K562 (cell line): ENCODE measurements around the gene SOCS3. TPM values are rescaled to one million over a fixed set of nuclear protein-coding genes. Genes with fewer than 3 reads are reported as not detected.

Experiments used
- ATAC-seq: fragments of 200-7000 bp; cut with Tn5 transposase; 3 replicates; pipeline ENCODE4 v1.9.1; 2020; ENCODE audit warnings: moderate library complexity
- BruUV-seq: library from RNA; stranded (reverse); fragments of 400-500 nt; replicated peaks from 2 replicates; lab custom pipeline; 2021; lab: Mats Ljungman, UMichigan
- CTCF ChIA-PET: fragments of 300-600 bp; formaldehyde crosslinking; extraction: SDS; loops from one replicate; lab custom pipeline; 2021; ENCODE audit warnings: low intra/inter-chr PET ratio; lab: Yijun Ruan, JAX
- POLR2A ChIA-PET: fragments of 300-600, 350-650 bp; sonication (Branson Sonifier 250); formaldehyde crosslinking; extraction: SDS; loops from one replicate; lab custom pipeline; 2021; ENCODE audit warnings: antibody characterized with exemption, inconsistent platforms; lab: Yijun Ruan, JAX
- DNase-seq, 4 experiments: peaks; one replicate each; pipeline versions ENCODE4 v3.0.0 to v3.0.0-alpha.2; 2011 to 2018; ENCODE audit warnings: low spot score in 3 of 4, mixed read lengths in 3 of 4; ENCODE audit errors: extremely low read depth in 1 of 4
- FAIRE-seq: peaks from 2 replicates; lab custom pipeline; 2011; peaks lifted over from hg19 to GRCh38; lab: Jason Lieb, UNC
- H2AFZ ChIP-seq: 2 replicates; pipeline ENCODE4 v1.6.0; 2011; ENCODE audit warnings: low read depth, low read length, control low read depth, inconsistent platforms
- H3K27ac ChIP-seq: fragments of 200-600 bp; 3 replicates; pipeline ENCODE4 v1.8.0; 2011; ENCODE audit warnings: low read depth, mild to moderate bottlenecking, control low read depth, inconsistent platforms, low read length, moderate library complexity, mixed read lengths; ENCODE audit errors: extremely low read depth
- H3K27me3 ChIP-seq, 2 experiments: fragments of 300-600 bp in 1 of 2; 2 replicates in 1 of 2; 3 replicates in 1 of 2; pipeline versions ENCODE4 v1.6.0 to v1.8.0; 2011; ENCODE audit warnings: inconsistent platforms in 2 of 2, low read length in 2 of 2, mild to moderate bottlenecking in 1 of 2, mixed read lengths in 1 of 2, moderate library complexity in 1 of 2; ENCODE audit not compliant: control insufficient read depth in 2 of 2, insufficient read depth in 2 of 2
- H3K36me3 ChIP-seq: fragments of 300-600 bp; 3 replicates; pipeline ENCODE4 v1.8.0; 2011; ENCODE audit warnings: mild to moderate bottlenecking, low read length, inconsistent platforms; ENCODE audit not compliant: control insufficient read depth, insufficient read depth
- H3K4me1 ChIP-seq, 2 experiments: fragments of 200-600 bp in 1 of 2; replicated peaks in 1 of 2; 2 replicates in 1 of 2; 3 replicates in 1 of 2; pipeline versions ENCODE4 v1.5.1 to v1.8.0; 2011; ENCODE audit warnings: inconsistent platforms in 2 of 2, low read length in 2 of 2, mild to moderate bottlenecking in 1 of 2, mixed read lengths in 1 of 2, moderate library complexity in 1 of 2; ENCODE audit not compliant: control insufficient read depth in 2 of 2, insufficient read depth in 2 of 2
- H3K4me2 ChIP-seq: 2 replicates; pipeline ENCODE4 v1.6.1; 2011; ENCODE audit warnings: low read length, control low read depth, inconsistent platforms, mixed read lengths; ENCODE audit not compliant: insufficient read depth
- H3K4me3 ChIP-seq: fragments of 200-600 bp; sonication (generic), shearing (Covaris generic); 2 replicates; pipeline ENCODE4 v1.5.1; 2016; ENCODE audit warnings: control low read depth, inconsistent platforms
- H3K79me2 ChIP-seq: fragments of 200-600 bp; 3 replicates; pipeline ENCODE4 v1.8.0; 2011; ENCODE audit warnings: low read length, inconsistent platforms; ENCODE audit not compliant: control insufficient read depth, insufficient read depth
- H3K9ac ChIP-seq, 2 experiments: 2 replicates each; pipeline versions ENCODE4 v1.6.0 to v1.6.1; 2011; ENCODE audit warnings: low read depth in 2 of 2, low read length in 2 of 2, control low read depth in 1 of 2, inconsistent platforms in 1 of 2, mild to moderate bottlenecking in 1 of 2, mixed read lengths in 1 of 2; ENCODE audit not compliant: insufficient read depth in 1 of 2
- H3K9me1 ChIP-seq: one replicate; pipeline ENCODE4 v1.6.0; 2011; ENCODE audit warnings: inconsistent platforms, mild to moderate bottlenecking, low read length, moderate library complexity; ENCODE audit not compliant: control insufficient read depth, insufficient read depth
- H3K9me3 ChIP-seq: replicated peaks from 2 replicates; pipeline ENCODE4 v1.5.1; 2011; ENCODE audit warnings: low read depth, low read length, inconsistent platforms; ENCODE audit not compliant: control insufficient read depth, insufficient read depth
- H4K20me1 ChIP-seq: replicated peaks from 2 replicates; pipeline ENCODE4 v1.6.1; 2011; ENCODE audit warnings: low read length, inconsistent platforms, mixed read lengths; ENCODE audit not compliant: control insufficient read depth, insufficient read depth
- HDAC3 ChIP-seq: fragments of 450-650 bp; IDR thresholded peaks from 2 replicates; pipeline ENCODE4 v1.6.1; 2018; ENCODE audit warnings: borderline replicate concordance, mild to moderate bottlenecking, moderate library complexity; ENCODE audit not compliant: partially characterized antibody
- NR0B1 ChIP-seq: fragments of 450-650 bp; IDR thresholded peaks from one replicate; pipeline ENCODE4 v1.6.1; 2018; ENCODE audit warnings: mild to moderate bottlenecking, moderate library complexity; ENCODE audit not compliant: partially characterized antibody
- NR2C2 ChIP-seq, 2 experiments: fragments of 200-800 bp in 1 of 2; sonication (Bioruptor generic) in 1 of 2; sonication (generic) in 1 of 2; formaldehyde crosslinking in 1 of 2; IDR thresholded peaks; 2 replicates each; pipeline versions ENCODE4 v1.6.1 to v1.8.0; 2016 to 2022; ENCODE audit warnings: mild to moderate bottlenecking in 1 of 2, missing compliant biosample characterization in 1 of 2, missing genetic modification characterization in 1 of 2, missing genetic modification reagents in 1 of 2
- RUNX1 ChIP-seq: sonication (generic); IDR thresholded peaks from 2 replicates; pipeline ENCODE4 v1.6.1; 2016; ENCODE audit warnings: antibody characterized with exemption, low read depth
- SREBF1 ChIP-seq: fragments of 150-350 bp; IDR thresholded peaks from 2 replicates; pipeline ENCODE4 v1.6.1; 2014; ENCODE audit warnings: antibody characterized with exemption, low read depth, low read length, borderline replicate concordance
- TRIM25 ChIP-seq: fragments of 450-650 bp; IDR thresholded peaks from 2 replicates; pipeline ENCODE4 v1.7.0; 2016; ENCODE audit warnings: borderline replicate concordance
- ZBTB43 ChIP-seq: sonication (generic); formaldehyde crosslinking; IDR thresholded peaks from 2 replicates; pipeline ENCODE4 v1.8.0; 2023; ENCODE audit warnings: mild to moderate bottlenecking, missing genetic modification reagents
- ZNF318 ChIP-seq, 2 experiments: fragments of 450-650 bp; IDR thresholded peaks; 2 replicates each; pipeline ENCODE4 v1.6.1; 2016; ENCODE audit warnings: mild to moderate bottlenecking in 2 of 2, borderline replicate concordance in 1 of 2, low read depth in 1 of 2, moderate library complexity in 1 of 2
- WGBS: fragments of 100-300 bp; shearing (Covaris generic); methylation state at CpG from one replicate; pipeline ENCODE4 v1.1.6; 2016; ENCODE audit warnings: low coverage, mixed read lengths; ENCODE audit not compliant: insufficient coverage; ENCODE audit errors: missing lambda C conversion rate; 5-methylcytosine and 5-hydroxymethylcytosine counted together
- in situ Hi-C: fragments of 300-500 bp; cut with MboI; formaldehyde crosslinking; loops from 4 replicates; pipeline ENCODE4 v1.15.0; 2018; ENCODE audit warnings: inconsistent platforms, mixed read lengths
- intact Hi-C: fragments of 100-400 bp; cut with micrococcal nuclease; formaldehyde crosslinking; loops from 2 replicates; pipeline ENCODE4 v1.14.2; 2022
- polyA plus RNA-seq, 8 experiments: library from polyadenylated mRNA; depleted of rRNA in 4 of 8; stranded (reverse) in 5 of 8; unstranded in 3 of 8; fragments of >200 nt; fragmentation: Nextera tagmentation in 2 of 8; fragmentation: Illumina TruSeq in 1 of 8; extraction: Ambion mirVana in 2 of 8; extraction: Trizol in 1 of 8; gene quantifications; 2 replicates each; pipeline versions ENCODE4 v1.2.1 to v1.2.3, GENCODE V29; 2011 to 2014; ENCODE audit warnings: inconsistent platforms in 1 of 8, missing spikeins in 1 of 8
- total RNA-seq, 7 experiments: library from RNA; depleted of rRNA in 6 of 7; stranded (reverse); fragments of >200 nt in 6 of 7; fragmentation: Illumina TruSeq in 2 of 7; extraction: Trizol in 2 of 7; gene quantifications; 2 replicates each; pipeline versions ENCODE4 v1.2.1 to v1.2.3, GENCODE V29; 2011 to 2021; ENCODE audit warnings: low replicate concordance in 1 of 7

The SOCS3 gene
- total and polyA plus RNA-seq, 9 of the 15 experiments (the other 6 are each of a cell fraction or from before 2014, with no cell fraction given), result 0.56 to 38.9 (median 13.7) TPM

GRCh38 chr17:78347453-78347852, 12.4 kb downstream of the SOCS3 start:
- in situ Hi-C loops, result no loop called here
- peaks cover 0 to 25% of the 10 kb centered on the region in 2 experiments; a peak in 4 of 5 replicates for H3K4me1 ChIP-seq
- DNase-seq (no peak), FAIRE-seq (no peak), ATAC-seq (no peak; the same call in 2 of the 3 replicates)
- no peaks in the 10 kb centered on the region for H3K79me2 ChIP-seq
- BruUV-seq, result no TSS peak
- H3K27me3 ChIP-seq, result no peaks in the 10 kb centered on the region
- no peaks in the 10 kb centered on the region for H3K36me3 ChIP-seq
- H3K9ac ChIP-seq, result no peak overlapping the region; a peak in 1 of 4 replicates
- no peaks in the 10 kb centered on the region for H3K9me1 ChIP-seq
- intact Hi-C loops, result no loop called here
- POLR2A ChIA-PET, result interaction anchor here (1.6 kb wide), 1 partner anchor 11 kb away, joined by 4 read pairs; no protein-coding TSS in a partner anchor
- WGBS, result 54% methylated on average over 3 of the region's 3 CpGs
- H3K27ac ChIP-seq, result no peak overlapping the region
- H2AFZ ChIP-seq, result no peak overlapping the region
- CTCF ChIA-PET, result no interaction called here
- H3K9me3 ChIP-seq, result no peaks in the 10 kb centered on the region
- H3K4me3 ChIP-seq, result no peak overlapping the region
- H4K20me1 ChIP-seq, result no peaks in the 10 kb centered on the region
- no peak overlapping the region for H3K4me2 ChIP-seq
- TF ChIP-seq NR0B1, result no peak
- TF ChIP-seq ZNF318 (IDR thresholded peaks at IDR 0.05; ENCODE audit: borderline replicate concordance in 1 of 2, low read depth in 1 of 2), result no peak
- TF ChIP-seq RUNX1, result no peak
- TF ChIP-seq HDAC3, result no peak
- no peak for TF ChIP-seq NR2C2 (CRISPR knock-in tag; IDR thresholded peaks at IDR 0.05)
- no peak for TF ChIP-seq NR2C2 (tag; IDR thresholded peaks at IDR 0.05)
- no peak for TF ChIP-seq ZBTB43 (CRISPR knock-in tag)
- no peak for TF ChIP-seq TRIM25
- TF ChIP-seq SREBF1, result no peak
